Measurements from ENCODE around the gene CD300C.

The CD300C gene

DNA sequence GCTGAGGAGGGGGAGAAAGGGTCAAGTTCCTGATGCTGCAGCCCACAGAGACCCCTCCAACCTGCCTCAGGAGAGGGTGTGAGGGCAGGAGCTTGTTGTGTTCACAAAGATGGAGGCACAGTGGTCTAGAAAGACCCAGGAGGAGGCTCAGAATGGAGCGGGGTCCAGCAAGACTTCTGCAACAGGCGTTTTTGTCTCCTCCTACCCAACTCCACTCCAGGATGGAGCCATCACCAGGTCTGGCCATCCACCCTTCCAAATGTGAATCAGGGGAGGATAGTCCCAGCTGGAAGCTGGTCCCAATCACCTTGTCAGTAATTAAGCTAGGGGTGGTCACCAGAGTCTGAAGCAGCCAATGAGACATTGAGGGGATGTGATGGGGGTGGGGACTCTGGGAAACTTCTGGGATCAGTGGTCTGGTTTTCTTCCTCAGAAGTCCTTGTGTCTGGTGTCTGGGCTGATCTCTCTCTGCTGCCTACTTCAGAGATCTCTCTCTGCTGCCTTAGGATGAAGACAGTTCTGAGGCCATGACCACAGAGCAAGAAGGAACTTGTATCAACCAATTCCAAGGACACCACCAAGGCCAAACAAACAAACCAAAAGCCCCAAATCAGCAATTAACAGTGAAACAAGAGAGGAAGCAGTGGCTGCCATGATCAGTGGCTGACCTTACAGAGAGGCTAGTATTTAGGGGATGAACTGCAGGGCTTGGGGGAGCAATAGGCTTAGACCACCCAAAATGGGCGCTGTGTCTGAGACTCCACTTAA lies 29.2 kb downstream of the CD300C start:
- Histone ChIP-seq H3K4me3 (ENCODE audit: insufficient read depth, low read length, poor library complexity, severe bottlenecking) (no peak overlapping the region), H3K9ac (ENCODE audit: low read length) (no peak overlapping the region), H4K20me1 (ENCODE audit: low read depth, low read length) (no peaks in the 10 kb centered on the region), H3K27me3 (ENCODE audit: low read length) (no peaks in the 10 kb centered on the region), H3K36me3 (ENCODE audit: low read length) (no peaks in the 10 kb centered on the region), H2AFZ (ENCODE audit: low read depth, low read length, severe bottlenecking) (no peak overlapping the region), H3K79me2 (ENCODE audit: insufficient read depth, low read length) (no peaks in the 10 kb centered on the region), H3K9me3 (ENCODE audit: insufficient read depth, low read length) (peaks cover 18% of the 10 kb centered on the region; the same call in 1 of the 2 replicates), H3K27ac (ENCODE audit: low read depth, low read length) (no peak overlapping the region), H3K4me2 (ENCODE audit: low read depth, low read length, poor library complexity, severe bottlenecking) (no peak overlapping the region), H3K9me2 (replicated peaks; ENCODE audit: insufficient read depth, low read length) (no peaks in the 10 kb centered on the region), H3F3A (ENCODE audit: insufficient read depth) (peaks cover 6% of the 10 kb centered on the region; the same call in 1 of the 2 replicates)
- TF ChIP-seq, protein P1, sequence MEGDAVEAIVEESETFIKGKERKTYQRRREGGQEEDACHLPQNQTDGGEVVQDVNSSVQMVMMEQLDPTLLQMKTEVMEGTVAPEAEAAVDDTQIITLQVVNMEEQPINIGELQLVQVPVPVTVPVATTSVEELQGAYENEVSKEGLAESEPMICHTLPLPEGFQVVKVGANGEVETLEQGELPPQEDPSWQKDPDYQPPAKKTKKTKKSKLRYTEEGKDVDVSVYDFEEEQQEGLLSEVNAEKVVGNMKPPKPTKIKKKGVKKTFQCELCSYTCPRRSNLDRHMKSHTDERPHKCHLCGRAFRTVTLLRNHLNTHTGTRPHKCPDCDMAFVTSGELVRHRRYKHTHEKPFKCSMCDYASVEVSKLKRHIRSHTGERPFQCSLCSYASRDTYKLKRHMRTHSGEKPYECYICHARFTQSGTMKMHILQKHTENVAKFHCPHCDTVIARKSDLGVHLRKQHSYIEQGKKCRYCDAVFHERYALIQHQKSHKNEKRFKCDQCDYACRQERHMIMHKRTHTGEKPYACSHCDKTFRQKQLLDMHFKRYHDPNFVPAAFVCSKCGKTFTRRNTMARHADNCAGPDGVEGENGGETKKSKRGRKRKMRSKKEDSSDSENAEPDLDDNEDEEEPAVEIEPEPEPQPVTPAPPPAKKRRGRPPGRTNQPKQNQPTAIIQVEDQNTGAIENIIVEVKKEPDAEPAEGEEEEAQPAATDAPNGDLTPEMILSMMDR (IDR thresholded peaks at IDR 0.05; ENCODE audit: insufficient read depth, low read length, poor library complexity, severe bottlenecking) = no peak
- TF ChIP-seq EZH2phosphoT487 (conservative IDR thresholded peaks at IDR 0.05; ENCODE audit: low read length) = no peak

DNA sequence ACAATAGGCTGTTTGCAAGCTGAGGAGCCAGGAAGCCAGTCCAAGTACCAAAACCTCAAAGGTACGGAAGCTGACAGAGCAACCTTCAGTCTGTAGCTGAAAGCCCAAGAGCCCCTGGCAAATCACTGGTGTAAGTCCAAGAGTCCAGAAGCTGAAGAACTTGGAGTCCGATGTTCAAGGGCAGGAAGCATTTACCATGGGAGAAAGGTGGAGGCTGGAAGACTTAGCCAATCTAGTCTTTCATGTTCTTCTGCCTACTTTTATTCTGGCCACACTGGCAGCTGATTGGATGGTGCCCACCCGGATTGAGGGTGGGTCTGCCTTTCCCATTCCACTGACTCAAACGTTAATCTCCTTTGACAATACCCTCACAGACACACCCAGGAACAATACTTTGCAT lies 30.0 kb downstream of the CD300C start:
- TF ChIP-seq, protein P1 (IDR thresholded peaks at IDR 0.05; ENCODE audit: insufficient read depth, low read length, poor library complexity, severe bottlenecking) = no peak
- no peak for TF ChIP-seq EZH2phosphoT487 (conservative IDR thresholded peaks at IDR 0.05; ENCODE audit: low read length)
- H4K20me1 ChIP-seq (ENCODE audit: low read depth, low read length) = no peaks in the 10 kb centered on the region

DNA sequence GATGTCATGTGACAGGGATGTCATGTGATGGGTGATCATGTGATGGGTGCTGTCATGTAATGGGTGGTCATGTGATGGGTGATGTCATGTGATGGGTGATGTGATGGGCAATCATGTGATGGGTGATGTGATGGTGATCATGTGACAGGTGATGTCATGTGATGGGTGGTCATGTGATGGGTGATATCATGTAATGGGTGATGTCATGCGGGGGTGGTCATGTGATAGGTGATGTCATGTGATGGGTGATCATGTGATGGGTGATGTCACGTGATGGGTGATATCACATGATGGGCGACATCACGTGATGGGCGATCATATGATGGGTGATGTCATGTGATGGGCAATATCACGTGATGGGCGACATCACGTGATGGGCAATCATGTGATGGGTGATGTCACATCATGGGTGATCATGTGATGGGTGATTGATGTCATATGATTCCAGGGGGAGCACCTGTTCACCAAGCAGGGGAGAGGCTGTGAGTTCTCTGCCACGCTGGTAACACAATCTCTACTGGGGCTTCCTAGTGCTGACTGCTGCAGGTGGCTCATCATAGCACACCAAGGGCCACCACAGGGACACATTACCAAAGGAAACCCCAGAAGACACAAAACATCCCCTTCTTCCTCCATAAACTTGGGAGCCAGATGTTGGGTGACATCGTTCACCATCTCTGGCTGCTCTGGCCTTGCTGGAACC lies 31.1 kb downstream of the CD300C start:
- no peak for TF ChIP-seq EZH2phosphoT487 (conservative IDR thresholded peaks at IDR 0.05; ENCODE audit: low read length)
- TF ChIP-seq, protein P1 (IDR thresholded peaks at IDR 0.05; ENCODE audit: insufficient read depth, low read length, poor library complexity, severe bottlenecking) = no peak
- no peaks in the 10 kb centered on the region for H3K9me2 ChIP-seq (replicated peaks; ENCODE audit: insufficient read depth, low read length)

More for the DNA sequence above, 30.0 kb downstream of the CD300C start:
- no peaks in the 10 kb centered on the region for H3K36me3 ChIP-seq (ENCODE audit: low read length)
- no peak overlapping the region for H3K4me3 ChIP-seq (ENCODE audit: insufficient read depth, low read length, poor library complexity, severe bottlenecking)
- peaks cover 6% of the 10 kb centered on the region; the same call in 1 of the 2 replicates for H3F3A ChIP-seq (ENCODE audit: insufficient read depth)
- no peak overlapping the region for H3K27ac ChIP-seq (ENCODE audit: low read depth, low read length)
- H3K4me2 ChIP-seq (ENCODE audit: low read depth, low read length, poor library complexity, severe bottlenecking) = no peak overlapping the region
- no peaks in the 10 kb centered on the region for H3K9me2 ChIP-seq (replicated peaks; ENCODE audit: insufficient read depth, low read length)
- no peak overlapping the region for H2AFZ ChIP-seq (ENCODE audit: low read depth, low read length, severe bottlenecking)
- no peaks in the 10 kb centered on the region for H3K79me2 ChIP-seq (ENCODE audit: insufficient read depth, low read length)
- H3K9me3 ChIP-seq (ENCODE audit: insufficient read depth, low read length) = peaks cover 18% of the 10 kb centered on the region; the same call in 1 of the 2 replicates
- no peaks in the 10 kb centered on the region for H3K27me3 ChIP-seq (ENCODE audit: low read length)
- H3K9ac ChIP-seq (ENCODE audit: low read length) = no peak overlapping the region

More for the DNA sequence above, 31.1 kb downstream of the CD300C start:
- peaks cover 6% of the 10 kb centered on the region; the same call in 1 of the 2 replicates for H3F3A ChIP-seq (ENCODE audit: insufficient read depth)
- H3K27ac ChIP-seq (ENCODE audit: low read depth, low read length) = no peak overlapping the region
- no peak overlapping the region for H3K4me2 ChIP-seq (ENCODE audit: low read depth, low read length, poor library complexity, severe bottlenecking)
- peaks cover 18% of the 10 kb centered on the region; the same call in 1 of the 2 replicates for H3K9me3 ChIP-seq (ENCODE audit: insufficient read depth, low read length)
- no peaks in the 10 kb centered on the region for H3K27me3 ChIP-seq (ENCODE audit: low read length)
- no peaks in the 10 kb centered on the region for H4K20me1 ChIP-seq (ENCODE audit: low read depth, low read length)
- H3K79me2 ChIP-seq (ENCODE audit: insufficient read depth, low read length) = no peaks in the 10 kb centered on the region
- H3K36me3 ChIP-seq (ENCODE audit: low read length) = no peaks in the 10 kb centered on the region
- H2AFZ ChIP-seq (ENCODE audit: low read depth, low read length, severe bottlenecking) = no peak overlapping the region
- H3K4me3 ChIP-seq (ENCODE audit: insufficient read depth, low read length, poor library complexity, severe bottlenecking) = no peak overlapping the region
- H3K9ac ChIP-seq (ENCODE audit: low read length) = no peak overlapping the region

All from SU-DHL-6 (cell line).